HG02870 (cell line): ENCODE measurements around the gene RXRG.

Experiments used
- ATAC-seq: cut with Tn5 transposase; IDR thresholded peaks from one replicate; pipeline ENCODE4 v1.9.1; 2021; ENCODE audit warnings: mild to moderate bottlenecking, moderate library complexity; ENCODE audit not compliant: unreplicated experiment

RXRG gene

GRCh38 chr1:165376041-165376810 is 68.7 kb downstream of the RXRG start:
- peak; percentile 60 for ATAC-seq

GRCh38 chr1:165375623-165376022 is 69.3 kb downstream of the RXRG start:
- ATAC-seq = no peak

- no peak for ATAC-seq
These were observed 73.2 kb downstream of the RXRG start for GRCh38 chr1:165371588-165372225.

DNA sequence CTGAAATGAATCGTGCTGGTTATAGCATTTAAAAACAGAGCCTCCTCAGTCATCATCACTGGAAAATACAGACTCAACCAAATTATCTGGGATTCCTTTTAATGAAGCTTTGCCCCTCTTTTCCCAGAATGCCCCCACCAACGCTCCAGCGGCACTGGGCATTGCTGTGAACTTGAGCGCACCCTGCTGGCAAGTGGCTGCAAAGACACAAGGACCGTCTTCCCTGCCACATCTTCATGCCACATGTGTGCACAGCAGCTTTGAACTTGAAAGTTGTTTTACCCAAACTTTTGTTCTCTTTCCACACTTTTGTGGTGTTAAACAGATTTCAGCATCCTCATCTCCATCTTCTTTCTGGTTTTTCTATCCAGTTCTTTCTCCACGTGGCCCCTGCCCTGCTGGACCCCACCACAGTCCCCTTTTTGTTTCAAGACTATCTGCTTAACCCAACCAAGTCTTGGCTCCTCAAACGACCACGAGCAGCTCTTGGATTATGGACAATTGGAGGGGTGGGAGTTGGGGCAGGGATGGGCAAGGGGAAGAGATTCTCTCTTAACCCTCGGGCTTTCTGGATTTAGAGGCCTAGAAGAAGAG is 75.6 kb downstream of the RXRG start:
- ATAC-seq = peak; percentile 63

DNA sequence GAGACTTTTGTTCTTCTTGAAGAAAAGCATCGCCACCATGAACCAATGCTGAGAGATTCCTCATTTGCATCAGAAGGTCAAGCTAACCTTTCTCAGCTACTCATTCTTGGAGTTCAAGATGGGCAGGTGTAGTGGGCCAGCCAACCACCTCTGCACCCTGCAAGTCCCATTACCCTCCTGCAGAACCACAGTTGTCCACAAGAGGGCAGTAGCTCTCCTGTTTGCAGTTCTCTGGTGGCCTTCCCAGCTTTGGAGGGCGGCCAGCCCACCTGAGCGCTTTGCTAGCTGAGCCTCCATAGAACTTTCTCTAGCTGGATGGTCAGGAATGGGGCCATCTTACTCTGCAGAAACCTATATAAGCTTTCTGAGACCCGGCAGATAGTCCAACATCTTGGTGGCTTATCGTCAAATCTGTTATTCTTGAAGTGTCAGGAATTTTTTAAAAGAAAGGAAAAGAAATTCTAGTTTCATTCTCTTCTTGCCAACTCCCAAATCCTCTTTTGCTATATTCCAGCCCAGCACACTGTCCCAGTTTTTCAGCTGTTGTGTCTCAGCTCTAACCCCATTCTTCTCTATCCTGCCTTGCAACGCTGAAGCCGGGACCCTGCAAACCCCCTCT is 77.4 kb downstream of the RXRG start:
- peak; percentile 77 for ATAC-seq

- no peak for ATAC-seq
These were observed 79.6 kb downstream of the RXRG start for GRCh38 chr1:165365341-165365740.

GRCh38 chr1:165364568-165365133 is 80.3 kb downstream of the RXRG start:
- ATAC-seq = no peak

DNA sequence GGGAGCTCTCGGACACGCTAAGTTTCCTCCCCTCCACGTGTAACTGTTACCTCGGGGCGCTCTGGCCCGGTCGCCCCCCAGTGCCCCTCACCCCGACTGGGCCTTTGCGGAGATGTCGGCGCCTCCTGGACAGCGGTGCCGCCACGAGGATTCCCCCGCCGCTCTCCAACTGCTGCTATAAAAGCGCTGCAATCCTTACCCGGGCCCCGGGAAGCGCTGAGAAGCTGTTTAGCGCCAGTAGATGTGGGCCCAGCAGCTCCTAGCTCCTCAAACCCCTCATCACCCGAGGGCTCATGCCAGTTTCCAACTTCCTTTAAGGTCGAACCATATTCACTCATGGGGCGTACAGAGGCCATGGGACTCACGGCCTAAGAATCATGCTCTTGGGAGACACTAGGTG is 88.0 kb downstream of the RXRG start:
- ATAC-seq = no peak

DNA sequence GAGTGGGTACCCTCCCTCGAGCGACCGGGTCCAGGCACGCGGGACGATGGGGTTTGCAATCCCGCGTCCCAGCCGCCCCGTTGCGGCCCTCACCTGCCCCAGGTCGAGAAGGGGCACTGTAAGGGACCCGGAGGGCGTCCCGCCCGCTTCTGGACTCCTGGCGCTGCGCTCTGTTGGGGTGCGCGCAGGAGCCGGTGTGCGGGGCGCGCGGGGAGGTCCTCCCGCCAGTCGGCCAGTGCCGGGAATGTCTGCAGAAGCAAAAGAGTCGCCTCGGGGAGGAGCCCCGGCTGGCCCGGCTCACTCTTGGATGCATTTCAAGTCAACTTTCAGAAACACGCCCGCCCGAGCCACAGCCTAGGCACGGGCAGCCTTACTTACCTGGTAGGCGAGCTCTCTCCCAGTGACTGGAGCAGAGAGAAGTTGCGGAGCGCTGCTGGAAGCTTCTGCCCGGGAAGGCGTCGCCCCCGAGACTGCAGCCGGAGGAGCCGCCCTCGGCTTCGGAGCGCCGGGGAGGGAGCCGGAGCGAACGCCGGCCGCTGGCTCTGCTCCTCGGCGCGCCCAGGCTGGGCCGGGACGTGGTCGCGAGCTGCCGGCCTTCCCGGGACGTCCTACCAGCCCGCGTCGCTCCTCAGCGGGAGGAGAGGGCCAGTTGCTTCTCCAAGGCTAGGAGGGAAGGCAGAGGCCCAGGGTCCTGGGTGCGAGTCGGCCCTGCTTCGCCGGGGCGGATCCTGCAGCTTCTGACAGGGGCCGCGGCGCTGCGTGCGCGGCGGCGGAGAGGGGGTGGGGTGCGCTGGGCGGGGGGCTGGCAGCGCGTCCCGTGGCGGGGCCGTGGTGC is 88.7 kb downstream of the RXRG start, which contains the start of gene LMX1A:
Gene LMX1A (minus strand): TSS at position 739 of the 835 bp plus-strand sequence. CDS start 1,156 bp downstream, outside the sequence.
- ATAC-seq = no peak

- ATAC-seq = no peak
These were observed 89.6 kb downstream of the RXRG start for GRCh38 chr1:165355139-165355976.

- no peak for ATAC-seq
These were observed 90.2 kb downstream of the RXRG start for GRCh38 chr1:165354739-165355138.

DNA sequence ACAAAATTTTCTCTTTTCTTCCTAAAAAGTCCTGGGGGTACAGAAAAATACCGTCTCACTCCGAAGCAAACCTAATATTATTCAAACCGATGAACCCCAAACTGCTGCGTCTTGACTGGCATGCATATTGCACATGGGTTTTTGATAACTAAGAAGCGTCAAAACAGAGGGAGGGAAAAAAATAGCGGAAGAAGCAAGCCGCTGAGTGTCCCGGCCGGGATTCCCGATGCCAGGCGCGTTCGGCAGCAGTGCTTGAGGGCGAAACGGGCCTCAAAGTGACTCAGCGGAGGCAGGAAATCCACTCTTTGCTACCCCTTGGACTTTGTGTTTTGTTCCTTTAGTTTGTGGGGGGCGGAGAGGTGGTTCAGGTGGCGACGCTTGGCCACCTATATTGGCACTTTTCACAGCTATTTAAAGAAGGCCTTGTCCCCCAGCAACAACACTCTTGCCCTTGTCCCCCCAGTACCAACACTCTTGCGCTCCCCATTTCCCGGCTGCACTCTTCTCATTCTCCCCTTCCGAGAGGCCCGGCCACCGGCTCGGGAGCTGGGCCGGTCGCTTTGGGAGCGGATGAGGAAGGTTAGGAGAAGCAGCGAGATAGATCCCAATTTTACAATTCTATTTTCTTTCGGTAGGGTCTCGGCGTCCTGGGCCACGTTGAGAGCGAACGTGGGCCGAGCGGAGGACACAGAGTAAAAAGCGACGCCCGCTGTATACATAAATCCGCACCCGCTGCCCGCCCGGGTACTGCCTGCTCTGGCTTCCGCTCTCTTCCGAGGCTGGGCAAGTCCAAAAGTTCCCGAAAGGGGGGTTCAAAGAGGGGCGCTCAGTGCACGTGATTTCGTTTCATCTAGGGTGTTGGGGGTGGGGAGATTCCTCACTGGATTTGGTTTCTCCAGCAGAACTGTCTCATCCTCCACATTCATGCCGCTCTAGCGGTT is 90.9 kb downstream of the RXRG start:
- ATAC-seq = no peak

DNA sequence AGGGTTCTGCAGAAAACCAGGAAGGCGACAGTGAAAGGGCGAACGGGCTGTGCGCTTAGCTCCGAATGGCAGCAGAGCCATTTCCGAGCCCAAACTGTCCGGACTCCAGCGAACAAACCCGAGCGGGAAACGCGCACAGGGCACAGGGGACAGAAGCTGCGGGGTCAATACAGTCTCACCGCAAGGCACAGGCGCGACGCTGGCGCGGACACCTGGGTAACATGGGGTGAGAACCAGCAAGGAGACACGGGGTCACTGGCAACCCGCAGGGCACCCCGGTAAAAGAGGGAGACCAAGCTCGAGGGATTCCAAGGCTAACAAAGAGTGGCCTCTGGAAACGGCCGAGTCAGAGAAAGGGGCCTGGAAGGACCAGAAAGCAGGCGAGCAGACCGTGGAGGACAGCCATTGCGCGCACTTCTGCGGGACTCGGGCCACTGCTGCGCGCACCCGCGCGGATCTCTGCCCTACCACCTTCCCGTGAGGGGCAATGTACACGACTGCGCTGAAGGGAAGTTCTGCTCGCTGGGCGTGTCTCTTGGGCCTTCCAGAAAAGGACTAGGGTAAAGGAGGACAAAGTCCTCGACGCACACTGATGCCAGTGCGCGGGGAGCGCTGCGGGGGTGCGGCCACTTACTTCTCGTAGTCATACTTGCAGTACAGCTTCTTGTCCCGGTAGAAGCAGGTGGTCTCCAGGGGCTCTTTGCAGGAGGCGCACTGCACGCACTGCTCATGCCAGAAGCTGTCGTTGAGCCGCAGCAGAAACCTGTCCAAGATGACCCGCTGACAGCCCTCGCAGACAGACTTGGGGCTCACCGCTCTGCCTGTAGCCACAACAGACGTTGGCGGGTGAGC is 92.3 kb downstream of the RXRG start:
- no peak for ATAC-seq

DNA sequence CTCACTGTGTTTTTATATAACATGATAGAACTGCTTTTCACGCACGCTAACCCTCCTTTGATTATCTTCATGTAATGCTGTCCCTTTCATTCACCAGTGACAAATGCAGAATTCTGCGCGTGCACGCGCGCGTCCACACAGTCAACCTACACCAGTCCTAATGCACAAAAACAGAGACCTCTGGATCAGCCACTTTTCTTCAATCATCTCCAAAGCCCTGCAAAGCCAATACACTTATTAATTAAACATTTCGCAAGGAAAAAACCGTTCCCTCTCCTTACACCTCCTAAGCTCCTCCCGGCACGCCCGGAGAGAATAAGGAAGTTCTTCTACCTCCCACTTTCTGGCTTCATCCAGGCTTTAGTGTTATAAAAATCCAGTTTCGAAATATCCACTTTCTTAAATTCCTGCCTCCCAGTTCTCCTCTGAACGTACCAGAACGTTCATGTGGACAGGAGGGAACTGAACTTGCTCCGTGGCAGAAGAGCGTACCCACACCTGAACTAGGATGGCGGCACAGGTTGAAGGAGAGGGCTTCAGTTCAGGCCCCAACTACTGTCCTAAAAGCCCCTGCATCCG is 93.0 kb downstream of the RXRG start:
- ATAC-seq = no peak
